Inferior parietal cortex (tissue), 1 donor: Measurements from ENCODE around the gene FOXN4.

Source experiments
- DNase-seq: peaks from one replicate; pipeline ENCODE4 v3.0.0-alpha.2; 2016; ENCODE audit errors: extremely low spot score

FOXN4 gene

DNA sequence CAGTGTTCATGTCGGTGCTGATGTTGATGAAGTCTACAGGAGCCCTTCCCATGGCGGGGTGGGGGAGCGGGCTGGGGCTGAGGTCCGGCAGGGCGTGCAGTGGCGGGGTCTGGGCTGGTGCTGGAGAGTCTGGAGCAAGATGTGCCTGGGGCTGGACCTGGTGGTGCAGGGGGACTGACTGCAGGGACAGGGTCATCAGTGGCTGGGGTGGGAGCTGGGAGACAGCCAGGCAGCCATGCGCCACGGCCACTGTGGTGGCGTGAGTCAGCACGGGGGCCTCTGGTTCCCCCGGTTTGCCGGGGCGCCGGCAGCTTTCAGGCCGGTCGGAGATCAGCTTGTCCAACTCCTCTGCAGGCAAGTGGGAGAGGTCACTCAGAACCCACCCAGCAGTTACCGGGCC lies 27.6 kb downstream of the FOXN4 start:
- DNase-seq = no peak

DNA sequence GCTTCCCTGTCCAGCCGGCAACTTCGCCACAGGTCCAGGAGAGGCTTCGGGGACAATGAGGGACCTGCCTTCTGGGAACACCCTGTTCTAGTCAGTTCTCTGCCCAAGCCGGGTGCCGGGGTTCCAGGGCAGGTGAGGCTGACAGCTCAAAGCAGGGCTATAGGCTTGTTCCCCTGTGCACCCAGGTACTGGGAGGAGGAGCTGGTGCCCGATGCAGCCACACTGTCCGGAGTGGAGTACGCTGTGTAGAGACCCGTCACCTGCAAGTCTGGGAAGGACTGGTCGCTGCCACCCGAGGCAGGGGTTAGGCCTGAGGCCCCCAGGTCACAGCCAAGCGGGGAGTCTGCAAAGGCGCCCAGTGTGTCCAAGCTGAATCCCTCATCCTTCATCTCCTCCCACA lies 29.6 kb downstream of the FOXN4 start:
- DNase-seq = no peak

GRCh38 chr12:109278912-109279311 lies 30.2 kb downstream of the FOXN4 start:
- no peak for DNase-seq

GRCh38 chr12:109277899-109278762 lies 31.0 kb downstream of the FOXN4 start:
- no peak for DNase-seq

- DNase-seq = no peak
Observed at GRCh38 chr12:109277255-109277898, 31.7 kb downstream of the FOXN4 start.

DNA sequence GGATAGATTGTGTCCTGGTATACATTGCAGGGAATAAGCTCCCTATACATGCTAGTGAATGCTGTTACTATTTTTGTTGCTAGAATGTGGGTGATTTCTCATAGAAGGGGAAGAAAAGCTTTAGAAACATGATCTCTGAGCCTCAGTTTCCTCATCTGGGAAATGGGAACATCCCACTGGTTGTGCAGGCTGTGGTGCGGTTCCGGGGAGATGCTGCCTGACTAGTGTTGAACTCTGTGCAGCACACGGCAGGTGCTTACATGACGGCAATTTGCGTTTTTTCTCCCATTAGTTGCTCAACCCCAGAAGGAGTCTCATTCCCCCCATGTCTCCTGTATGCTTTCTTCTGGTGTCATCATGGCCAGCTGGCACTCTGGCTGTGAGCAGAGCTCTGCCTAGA lies 32.9 kb downstream of the FOXN4 start:
- DNase-seq = no peak

DNA sequence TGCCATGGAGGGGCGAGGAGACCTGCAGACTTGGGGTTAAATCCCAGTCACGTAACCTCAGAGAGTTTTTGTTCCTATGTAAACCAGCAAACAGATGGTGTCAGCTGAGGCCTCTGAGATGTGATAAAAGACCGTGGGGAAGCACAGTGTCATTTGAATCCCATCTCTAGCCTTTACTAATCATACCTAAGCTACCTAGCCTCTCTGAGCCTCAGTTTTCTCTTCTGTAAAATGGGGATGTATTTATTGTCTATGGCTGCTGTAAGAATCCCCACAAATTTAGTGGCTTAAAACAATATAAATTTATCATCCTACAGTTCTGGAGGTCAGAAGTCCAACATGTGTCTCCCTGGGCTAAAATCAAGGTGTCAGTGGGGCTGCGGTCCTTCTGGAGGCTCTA lies 33.9 kb downstream of the FOXN4 start:
- DNase-seq = no peak

DNA sequence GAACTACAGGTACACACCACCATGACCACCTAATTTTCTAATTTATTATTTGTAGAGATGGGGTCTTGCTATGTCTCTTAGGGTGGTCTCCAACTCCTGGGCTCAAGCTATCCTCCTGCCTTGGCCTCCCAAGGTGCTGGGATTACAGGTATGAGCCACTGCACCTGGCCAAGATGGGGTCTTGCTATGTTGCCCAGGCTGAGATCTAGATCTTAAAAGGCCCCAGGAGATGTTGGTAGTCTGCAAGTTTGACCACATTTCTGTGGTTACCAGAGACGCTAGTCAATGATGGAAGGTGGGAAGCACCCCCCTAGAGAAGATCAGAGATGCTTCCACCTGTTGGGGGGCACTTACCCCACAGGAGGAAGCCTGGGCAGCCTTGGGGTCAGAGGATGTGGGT lies 34.7 kb downstream of the FOXN4 start:
- no peak for DNase-seq

GRCh38 chr12:109273354-109273753 lies 35.7 kb downstream of the FOXN4 start:
- DNase-seq = no peak

DNA sequence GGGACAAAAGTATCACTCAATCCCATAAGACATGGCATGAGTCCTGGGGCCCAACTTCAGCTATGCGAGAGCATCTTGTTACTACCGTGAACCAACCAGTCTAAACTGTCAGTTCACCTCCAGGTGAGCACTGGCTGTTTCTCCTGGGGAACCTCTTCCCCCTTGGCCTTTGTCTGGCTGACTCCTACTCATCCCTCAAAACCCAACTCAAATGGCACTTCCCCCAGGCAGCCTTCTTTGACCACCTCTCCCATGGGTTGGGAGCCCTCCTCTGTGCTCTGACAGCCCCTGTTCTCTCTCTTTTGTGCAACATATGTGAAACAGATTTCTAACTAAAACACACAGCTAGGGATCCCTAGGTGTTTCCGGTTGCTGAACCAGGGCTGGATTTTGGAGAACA lies 37.7 kb downstream of the FOXN4 start:
- DNase-seq = no peak

DNA sequence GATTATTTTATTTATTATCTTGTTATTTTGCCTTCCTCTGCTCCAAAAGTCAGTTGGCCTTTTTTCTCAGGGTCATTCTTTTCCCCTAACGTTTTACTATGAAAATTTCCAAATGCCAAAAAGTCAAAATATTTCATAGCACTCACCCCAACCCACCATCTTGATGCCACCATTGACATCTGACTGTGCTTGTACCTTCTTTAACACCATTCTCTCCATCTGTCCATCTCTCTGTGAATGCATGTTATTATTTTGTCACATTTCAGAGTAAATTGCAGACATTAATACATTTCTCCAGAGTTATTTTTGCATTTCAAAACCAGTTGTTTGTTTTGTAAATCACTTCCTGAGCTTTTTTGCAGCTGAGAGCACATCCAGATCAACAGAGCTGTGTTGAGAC lies 38.6 kb downstream of the FOXN4 start:
- DNase-seq = no peak

DNA sequence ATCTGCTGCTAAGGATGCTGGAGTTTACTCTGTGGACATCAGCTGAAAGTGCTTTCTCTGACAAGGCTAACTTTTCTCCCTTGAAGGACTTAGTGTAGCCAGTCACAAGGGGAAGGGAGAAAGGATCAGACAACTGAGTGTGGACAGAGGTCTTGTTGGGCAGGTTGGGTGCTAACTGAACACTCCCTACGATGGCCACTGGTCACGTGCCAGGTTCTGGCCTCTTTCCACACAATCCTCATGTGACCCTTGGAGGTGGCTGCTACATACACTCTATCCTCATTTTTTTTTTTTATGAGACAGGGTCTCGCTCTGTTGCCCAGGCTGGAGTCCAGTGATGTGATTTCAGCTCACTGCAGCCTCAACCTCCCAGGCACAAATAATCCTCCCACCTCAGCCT lies 39.7 kb downstream of the FOXN4 start:
- DNase-seq = no peak

- no peak for DNase-seq
Observed at GRCh38 chr12:109268896-109269295, 40.2 kb downstream of the FOXN4 start.

- no peak for DNase-seq
Observed at GRCh38 chr12:109267361-109267760, 41.7 kb downstream of the FOXN4 start.

GRCh38 chr12:109266106-109266879 lies 42.8 kb downstream of the FOXN4 start:
- DNase-seq = no peak

- DNase-seq = no peak
Observed at GRCh38 chr12:109264943-109265650, 44.0 kb downstream of the FOXN4 start.

- peak; percentile 72 for DNase-seq
Observed at GRCh38 chr12:109264095-109264942, 44.8 kb downstream of the FOXN4 start.

DNA sequence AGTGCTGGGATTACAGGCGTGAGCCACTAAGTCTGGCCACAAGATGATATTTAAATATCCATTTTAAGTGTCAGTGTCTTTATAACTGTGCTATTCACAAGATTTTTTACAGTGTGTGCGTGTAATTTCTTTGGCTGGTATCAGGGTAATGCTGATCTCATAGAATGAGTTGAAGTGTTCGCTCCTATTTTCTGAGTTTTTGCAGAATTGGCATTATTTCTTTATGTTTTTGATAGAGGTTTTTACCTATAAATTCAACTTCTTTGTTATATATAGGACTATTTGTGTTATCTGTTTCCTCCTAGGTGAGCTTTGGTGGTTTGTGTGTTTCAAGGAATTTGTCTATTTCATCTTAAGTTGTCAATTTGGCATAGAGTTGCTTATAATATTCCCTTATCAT lies 45.6 kb downstream of the FOXN4 start:
- DNase-seq = no peak

GRCh38 chr12:109261939-109262338 lies 47.1 kb downstream of the FOXN4 start:
- no peak for DNase-seq

- no peak for DNase-seq
Observed at GRCh38 chr12:109261087-109261486, 48.0 kb downstream of the FOXN4 start.

- no peak for DNase-seq
Observed at GRCh38 chr12:109259545-109259895, 49.6 kb downstream of the FOXN4 start.
